HepG2 (cell line): ENCODE results near the gene COX5B. TPM values are rescaled to one million over a fixed set of nuclear protein-coding genes. Genes with fewer than 3 reads are reported as not detected.
A peak's percentile ranks its signal among the peaks of the same experiment; 100 is the strongest.

Experiments used
- KAT7 ChIP-seq: IDR thresholded peaks from 2 replicates; pipeline ENCODE4 v1.6.1; 2018; ENCODE audit warnings: borderline replicate concordance, missing compliant biosample characterization
- KDM5B ChIP-seq: sonication (generic); formaldehyde crosslinking; IDR thresholded peaks from 2 replicates; pipeline ENCODE4 v1.4.0; 2020; ENCODE audit warnings: missing genetic modification reagents, mild to moderate bottlenecking, borderline replicate concordance
- MBNL3 ChIP-seq: fragments of 250-450 bp; sonication (Bioruptor Pico); conservative IDR thresholded peaks from 2 replicates; pipeline ENCODE4 v1.8.0; 2022; ENCODE audit warnings: mild to moderate bottlenecking, inconsistent platforms
- ZNF160 ChIP-seq: sonication (generic); formaldehyde crosslinking; IDR thresholded peaks from 2 replicates; pipeline ENCODE4 v1.8.0; 2022; ENCODE audit warnings: mild to moderate bottlenecking, inconsistent platforms, missing genetic modification reagents
- ZNF335 ChIP-seq: sonication (generic); formaldehyde crosslinking; IDR thresholded peaks from 2 replicates; pipeline ENCODE4 v1.4.0; 2020; ENCODE audit warnings: missing genetic modification reagents
- ZNF660 ChIP-seq: sonication (generic); formaldehyde crosslinking; IDR thresholded peaks from 2 replicates; pipeline ENCODE4 v1.5.1; 2020; ENCODE audit warnings: mild to moderate bottlenecking, low read depth, missing genetic modification reagents, borderline replicate concordance
- ZNF749 ChIP-seq: sonication (generic); formaldehyde crosslinking; IDR thresholded peaks from 2 replicates; pipeline ENCODE4 v1.8.0; 2022; ENCODE audit warnings: mild to moderate bottlenecking, missing genetic modification reagents, moderate library complexity, borderline replicate concordance
- ZNF83 ChIP-seq: sonication (generic); formaldehyde crosslinking; IDR thresholded peaks from 2 replicates; pipeline ENCODE4 v1.4.0; 2020; ENCODE audit warnings: missing genetic modification reagents, mild to moderate bottlenecking, borderline replicate concordance
- polyA plus RNA-seq, 8 experiments: library from polyadenylated mRNA; depleted of rRNA in 3 of 8; stranded (reverse) in 7 of 8; unstranded in 1 of 8; fragments of >200 nt; fragmentation: Illumina TruSeq in 4 of 8; extraction: Trizol in 4 of 8; gene quantifications; 2 replicates each; pipeline versions ENCODE4 v1.2.1 to v1.2.3, GENCODE V29; 2011 to 2016; ENCODE audit warnings: low read depth in 4 of 8, missing spikeins in 1 of 8, mixed read lengths in 1 of 8; ENCODE audit not compliant: insufficient read depth in 1 of 8
- total RNA-seq, 5 experiments: library from RNA; depleted of rRNA; stranded (reverse); fragments of >200 nt; fragmentation: Illumina TruSeq; extraction: Trizol; gene quantifications; 2 replicates each; pipeline ENCODE4 v1.2.3, GENCODE V29; 2016; ENCODE audit warnings: low read depth in 1 of 5
- TF ChIP-seq, protein P1 (sequence below): sonication (generic); formaldehyde crosslinking; IDR thresholded peaks from 2 replicates; pipeline ENCODE4 v1.4.0; 2020; ENCODE audit warnings: missing genetic modification reagents
- TF ChIP-seq, protein P2 (sequence below): sonication (generic); formaldehyde crosslinking; IDR thresholded peaks from 2 replicates; pipeline ENCODE4 v1.5.1; 2020; ENCODE audit warnings: missing genetic modification reagents, mild to moderate bottlenecking, borderline replicate concordance
- TF ChIP-seq, protein P3 (sequence below): sonication (generic); formaldehyde crosslinking; IDR thresholded peaks from 2 replicates; pipeline ENCODE4 v1.5.1; 2020; ENCODE audit warnings: mild to moderate bottlenecking, missing genetic modification reagents, borderline replicate concordance
- TF ChIP-seq, protein P4 (sequence below): sonication (generic); formaldehyde crosslinking; IDR thresholded peaks from 2 replicates; pipeline ENCODE4 v1.8.1; 2023; ENCODE audit warnings: mild to moderate bottlenecking, missing genetic modification reagents
- TF ChIP-seq, protein P5 (sequence below): sonication (generic); formaldehyde crosslinking; IDR thresholded peaks from 2 replicates; pipeline ENCODE4 v1.5.0; 2020; ENCODE audit warnings: missing genetic modification reagents, mild to moderate bottlenecking, borderline replicate concordance
- TF ChIP-seq, protein P6 (sequence below): sonication (generic); formaldehyde crosslinking; IDR thresholded peaks from 2 replicates; pipeline ENCODE4 v1.4.0; 2020; ENCODE audit warnings: low read depth, mild to moderate bottlenecking, missing genetic modification reagents

Gene COX5B
- total and polyA plus RNA-seq, 2 of the 13 experiments (the other 11 are each of a cell fraction or from before 2014, with no cell fraction given), result 453 to 536 TPM

DNA sequence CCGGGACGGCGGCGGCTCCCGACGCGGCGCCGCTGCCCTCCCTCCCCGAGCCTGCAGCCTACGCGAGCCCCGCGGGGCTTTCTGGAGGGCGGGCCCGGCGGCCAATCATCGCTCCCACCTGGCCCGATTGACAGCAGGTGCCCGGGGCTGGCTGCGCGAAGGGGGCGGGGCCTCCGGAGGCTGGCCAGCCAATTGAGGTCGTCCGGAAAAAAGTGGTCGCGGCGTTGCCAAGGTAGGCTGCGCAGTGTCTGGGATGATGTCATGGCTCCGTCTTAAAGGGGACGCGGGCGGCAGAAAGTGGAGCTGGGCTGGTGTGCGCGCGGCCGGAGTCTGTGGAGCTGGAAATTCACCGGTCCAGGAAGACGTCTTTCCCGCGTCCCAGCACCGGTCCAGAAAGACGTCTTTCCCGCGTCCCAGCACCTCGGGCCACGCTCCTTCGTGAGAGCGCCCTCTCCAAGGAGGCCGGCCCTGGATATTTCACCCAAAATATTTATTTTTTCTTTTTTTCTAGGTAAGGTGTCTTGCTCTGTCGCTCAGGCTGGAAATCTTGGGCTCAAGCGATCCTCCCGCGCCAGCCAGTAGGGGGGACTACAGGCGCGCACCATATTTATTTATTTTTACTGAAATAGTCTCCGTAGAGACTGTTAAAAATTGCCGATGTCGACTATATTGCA lies 18.2 kb downstream of the COX5B start, which contains the start of gene ACTR1B (continued):
- TF ChIP-seq, protein P1, sequence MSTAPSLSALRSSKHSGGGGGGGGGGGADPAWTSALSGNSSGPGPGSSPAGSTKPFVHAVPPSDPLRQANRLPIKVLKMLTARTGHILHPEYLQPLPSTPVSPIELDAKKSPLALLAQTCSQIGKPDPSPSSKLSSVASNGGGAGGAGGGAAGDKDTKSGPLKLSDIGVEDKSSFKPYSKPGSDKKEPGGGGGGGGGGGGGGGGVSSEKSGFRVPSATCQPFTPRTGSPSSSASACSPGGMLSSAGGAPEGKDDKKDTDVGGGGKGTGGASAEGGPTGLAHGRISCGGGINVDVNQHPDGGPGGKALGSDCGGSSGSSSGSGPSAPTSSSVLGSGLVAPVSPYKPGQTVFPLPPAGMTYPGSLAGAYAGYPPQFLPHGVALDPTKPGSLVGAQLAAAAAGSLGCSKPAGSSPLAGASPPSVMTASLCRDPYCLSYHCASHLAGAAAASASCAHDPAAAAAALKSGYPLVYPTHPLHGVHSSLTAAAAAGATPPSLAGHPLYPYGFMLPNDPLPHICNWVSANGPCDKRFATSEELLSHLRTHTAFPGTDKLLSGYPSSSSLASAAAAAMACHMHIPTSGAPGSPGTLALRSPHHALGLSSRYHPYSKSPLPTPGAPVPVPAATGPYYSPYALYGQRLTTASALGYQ, result peak; percentile 61; the same call in 1 of the 2 replicates
- TF ChIP-seq KAT7, result no peak
- TF ChIP-seq ZNF160 (CRISPR knock-in tag), result 0 out of 2 replicates have a peak, but pooled peaks have one; percentile 32
- peak; percentile 52; the same call in 1 of the 2 replicates for TF ChIP-seq ZNF335 (CRISPR knock-in tag)
- TF ChIP-seq, protein P2, sequence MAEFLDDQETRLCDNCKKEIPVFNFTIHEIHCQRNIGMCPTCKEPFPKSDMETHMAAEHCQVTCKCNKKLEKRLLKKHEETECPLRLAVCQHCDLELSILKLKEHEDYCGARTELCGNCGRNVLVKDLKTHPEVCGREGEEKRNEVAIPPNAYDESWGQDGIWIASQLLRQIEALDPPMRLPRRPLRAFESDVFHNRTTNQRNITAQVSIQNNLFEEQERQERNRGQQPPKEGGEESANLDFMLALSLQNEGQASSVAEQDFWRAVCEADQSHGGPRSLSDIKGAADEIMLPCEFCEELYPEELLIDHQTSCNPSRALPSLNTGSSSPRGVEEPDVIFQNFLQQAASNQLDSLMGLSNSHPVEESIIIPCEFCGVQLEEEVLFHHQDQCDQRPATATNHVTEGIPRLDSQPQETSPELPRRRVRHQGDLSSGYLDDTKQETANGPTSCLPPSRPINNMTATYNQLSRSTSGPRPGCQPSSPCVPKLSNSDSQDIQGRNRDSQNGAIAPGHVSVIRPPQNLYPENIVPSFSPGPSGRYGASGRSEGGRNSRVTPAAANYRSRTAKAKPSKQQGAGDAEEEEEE (CRISPR knock-in tag), result no peak
- TF ChIP-seq, protein P3, sequence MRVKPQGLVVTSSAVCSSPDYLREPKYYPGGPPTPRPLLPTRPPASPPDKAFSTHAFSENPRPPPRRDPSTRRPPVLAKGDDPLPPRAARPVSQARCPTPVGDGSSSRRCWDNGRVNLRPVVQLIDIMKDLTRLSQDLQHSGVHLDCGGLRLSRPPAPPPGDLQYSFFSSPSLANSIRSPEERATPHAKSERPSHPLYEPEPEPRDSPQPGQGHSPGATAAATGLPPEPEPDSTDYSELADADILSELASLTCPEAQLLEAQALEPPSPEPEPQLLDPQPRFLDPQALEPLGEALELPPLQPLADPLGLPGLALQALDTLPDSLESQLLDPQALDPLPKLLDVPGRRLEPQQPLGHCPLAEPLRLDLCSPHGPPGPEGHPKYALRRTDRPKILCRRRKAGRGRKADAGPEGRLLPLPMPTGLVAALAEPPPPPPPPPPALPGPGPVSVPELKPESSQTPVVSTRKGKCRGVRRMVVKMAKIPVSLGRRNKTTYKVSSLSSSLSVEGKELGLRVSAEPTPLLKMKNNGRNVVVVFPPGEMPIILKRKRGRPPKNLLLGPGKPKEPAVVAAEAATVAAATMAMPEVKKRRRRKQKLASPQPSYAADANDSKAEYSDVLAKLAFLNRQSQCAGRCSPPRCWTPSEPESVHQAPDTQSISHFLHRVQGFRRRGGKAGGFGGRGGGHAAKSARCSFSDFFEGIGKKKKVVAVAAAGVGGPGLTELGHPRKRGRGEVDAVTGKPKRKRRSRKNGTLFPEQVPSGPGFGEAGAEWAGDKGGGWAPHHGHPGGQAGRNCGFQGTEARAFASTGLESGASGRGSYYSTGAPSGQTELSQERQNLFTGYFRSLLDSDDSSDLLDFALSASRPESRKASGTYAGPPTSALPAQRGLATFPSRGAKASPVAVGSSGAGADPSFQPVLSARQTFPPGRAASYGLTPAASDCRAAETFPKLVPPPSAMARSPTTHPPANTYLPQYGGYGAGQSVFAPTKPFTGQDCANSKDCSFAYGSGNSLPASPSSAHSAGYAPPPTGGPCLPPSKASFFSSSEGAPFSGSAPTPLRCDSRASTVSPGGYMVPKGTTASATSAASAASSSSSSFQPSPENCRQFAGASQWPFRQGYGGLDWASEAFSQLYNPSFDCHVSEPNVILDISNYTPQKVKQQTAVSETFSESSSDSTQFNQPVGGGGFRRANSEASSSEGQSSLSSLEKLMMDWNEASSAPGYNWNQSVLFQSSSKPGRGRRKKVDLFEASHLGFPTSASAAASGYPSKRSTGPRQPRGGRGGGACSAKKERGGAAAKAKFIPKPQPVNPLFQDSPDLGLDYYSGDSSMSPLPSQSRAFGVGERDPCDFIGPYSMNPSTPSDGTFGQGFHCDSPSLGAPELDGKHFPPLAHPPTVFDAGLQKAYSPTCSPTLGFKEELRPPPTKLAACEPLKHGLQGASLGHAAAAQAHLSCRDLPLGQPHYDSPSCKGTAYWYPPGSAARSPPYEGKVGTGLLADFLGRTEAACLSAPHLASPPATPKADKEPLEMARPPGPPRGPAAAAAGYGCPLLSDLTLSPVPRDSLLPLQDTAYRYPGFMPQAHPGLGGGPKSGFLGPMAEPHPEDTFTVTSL (CRISPR knock-in tag), result no peak
- TF ChIP-seq ZNF660, result no peak
- TF ChIP-seq, protein P4, sequence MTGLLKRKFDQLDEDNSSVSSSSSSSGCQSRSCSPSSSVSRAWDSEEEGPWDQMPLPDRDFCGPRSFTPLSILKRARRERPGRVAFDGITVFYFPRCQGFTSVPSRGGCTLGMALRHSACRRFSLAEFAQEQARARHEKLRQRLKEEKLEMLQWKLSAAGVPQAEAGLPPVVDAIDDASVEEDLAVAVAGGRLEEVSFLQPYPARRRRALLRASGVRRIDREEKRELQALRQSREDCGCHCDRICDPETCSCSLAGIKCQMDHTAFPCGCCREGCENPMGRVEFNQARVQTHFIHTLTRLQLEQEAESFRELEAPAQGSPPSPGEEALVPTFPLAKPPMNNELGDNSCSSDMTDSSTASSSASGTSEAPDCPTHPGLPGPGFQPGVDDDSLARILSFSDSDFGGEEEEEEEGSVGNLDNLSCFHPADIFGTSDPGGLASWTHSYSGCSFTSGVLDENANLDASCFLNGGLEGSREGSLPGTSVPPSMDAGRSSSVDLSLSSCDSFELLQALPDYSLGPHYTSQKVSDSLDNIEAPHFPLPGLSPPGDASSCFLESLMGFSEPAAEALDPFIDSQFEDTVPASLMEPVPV, result no peak; the same call in 1 of the 2 replicates
- TF ChIP-seq, protein P5, sequence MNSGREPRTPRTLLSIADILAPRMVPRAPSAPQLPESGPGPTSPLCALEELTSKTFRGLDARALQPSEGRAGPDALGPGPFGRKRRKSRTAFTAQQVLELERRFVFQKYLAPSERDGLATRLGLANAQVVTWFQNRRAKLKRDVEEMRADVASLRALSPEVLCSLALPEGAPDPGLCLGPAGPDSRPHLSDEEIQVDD (CRISPR knock-in tag), result no peak
- no peak; the same call in 1 of the 2 replicates for TF ChIP-seq KDM5B
- TF ChIP-seq, protein P6, sequence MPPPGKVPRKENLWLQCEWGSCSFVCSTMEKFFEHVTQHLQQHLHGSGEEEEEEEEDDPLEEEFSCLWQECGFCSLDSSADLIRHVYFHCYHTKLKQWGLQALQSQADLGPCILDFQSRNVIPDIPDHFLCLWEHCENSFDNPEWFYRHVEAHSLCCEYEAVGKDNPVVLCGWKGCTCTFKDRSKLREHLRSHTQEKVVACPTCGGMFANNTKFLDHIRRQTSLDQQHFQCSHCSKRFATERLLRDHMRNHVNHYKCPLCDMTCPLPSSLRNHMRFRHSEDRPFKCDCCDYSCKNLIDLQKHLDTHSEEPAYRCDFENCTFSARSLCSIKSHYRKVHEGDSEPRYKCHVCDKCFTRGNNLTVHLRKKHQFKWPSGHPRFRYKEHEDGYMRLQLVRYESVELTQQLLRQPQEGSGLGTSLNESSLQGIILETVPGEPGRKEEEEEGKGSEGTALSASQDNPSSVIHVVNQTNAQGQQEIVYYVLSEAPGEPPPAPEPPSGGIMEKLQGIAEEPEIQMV (CRISPR knock-in tag), result peak; percentile 38; the same call in 1 of the 2 replicates
- no peak for TF ChIP-seq ZNF83
- TF ChIP-seq ZNF749 (CRISPR knock-in tag), result peak; percentile 34; the same call in 1 of the 2 replicates
- no peak for TF ChIP-seq MBNL3
